ENCODE data around the gene NCOA7. TPM values are rescaled to one million over a fixed set of nuclear protein-coding genes. Genes with fewer than 3 reads are reported as not detected.

NCOA7 gene
- total and polyA plus RNA-seq, 2 of the 8 experiments (the other 6 are each of a cell fraction or from before 2014, with no cell fraction given), result 2.6 to 10.7 TPM

- TF ChIP-seq CHD7 (IDR thresholded peaks at IDR 0.05; ENCODE audit: insufficient replicate concordance, low read length) (no peak), SP2 (IDR thresholded peaks at IDR 0.05; ENCODE audit: low read length) (no peak), SP1 (IDR thresholded peaks at IDR 0.05; ENCODE audit: low read depth, low read length) (no peak), EP300 (IDR thresholded peaks at IDR 0.05; ENCODE audit: borderline replicate concordance in 1 of 2, low read depth in 2 of 2, low read length in 2 of 2) (no peak)
Measured at GRCh38 chr6:125868678-125869395, 78.1 kb downstream of the NCOA7 start (continued).
